OCI-LY1 (cell line): Measurements from ENCODE around the gene FAM50A.

Source experiments
- H2AFZ ChIP-seq: fragments of 200-600 bp; sonication (generic), shearing (Covaris generic); 2 replicates; pipeline ENCODE4 v1.6.0; 2014; ENCODE audit warnings: antibody characterized with exemption, mild to moderate bottlenecking, low read length
- H3F3A ChIP-seq: fragments of 200-600 bp; sonication (generic), shearing (Covaris generic); 2 replicates; pipeline ENCODE4 v1.6.0; 2014; ENCODE audit warnings: mild to moderate bottlenecking, antibody characterized with exemption, low read length, moderate library complexity; ENCODE audit not compliant: insufficient read depth
- H3K27ac ChIP-seq: fragments of 200-600 bp; sonication (generic); 2 replicates; pipeline ENCODE4 v1.5.1; 2014; ENCODE audit warnings: low read length, mixed run types, mild to moderate bottlenecking, low read depth; ENCODE audit not compliant: poor library complexity, severe bottlenecking
- H3K27me3 ChIP-seq: fragments of 200-600 bp; sonication (generic); 2 replicates; pipeline ENCODE4 v1.6.0; 2014; ENCODE audit warnings: antibody characterized with exemption, mild to moderate bottlenecking, low read length, moderate library complexity; ENCODE audit not compliant: insufficient read depth
- H3K36me3 ChIP-seq: fragments of 200-600 bp; sonication (generic); 2 replicates; pipeline ENCODE4 v1.6.1; 2014; ENCODE audit warnings: mild to moderate bottlenecking, antibody characterized with exemption, low read length, moderate library complexity, mixed read lengths; ENCODE audit not compliant: insufficient read depth
- H3K4me1 ChIP-seq: fragments of 200-600 bp; sonication (generic); 2 replicates; pipeline ENCODE4 v1.5.1; 2014; ENCODE audit warnings: mild to moderate bottlenecking, low read length, moderate library complexity; ENCODE audit not compliant: insufficient read depth, severe bottlenecking
- H3K4me2 ChIP-seq: fragments of 200-600 bp; sonication (generic), shearing (Covaris generic); 2 replicates; pipeline ENCODE4 v1.6.1; 2014; ENCODE audit warnings: low read length
- H3K4me3 ChIP-seq: fragments of 200-600 bp; sonication (generic); 2 replicates; pipeline ENCODE4 v1.5.1; 2014; ENCODE audit warnings: low read length, low read depth, mild to moderate bottlenecking, mixed read lengths; ENCODE audit not compliant: poor library complexity, severe bottlenecking
- H3K79me2 ChIP-seq: fragments of 200-600 bp; shearing (Covaris generic); 2 replicates; pipeline ENCODE4 v1.6.1; 2016; ENCODE audit warnings: mixed run types, low read length, mixed read lengths; ENCODE audit not compliant: insufficient read depth
- H3K9ac ChIP-seq: fragments of 200-600 bp; sonication (generic), shearing (Covaris generic); 2 replicates; pipeline ENCODE4 v1.6.1; 2014; ENCODE audit warnings: mild to moderate bottlenecking, low read length, mixed read lengths
- H3K9me2 ChIP-seq: fragments of 200-600 bp; sonication (generic), shearing (Covaris generic); 2 replicates; pipeline ENCODE4 v1.6.1; 2014; ENCODE audit warnings: low read depth, mild to moderate bottlenecking, low read length, mixed read lengths
- H3K9me3 ChIP-seq: fragments of 200-600 bp; shearing (Covaris generic); 2 replicates; pipeline ENCODE4 v1.6.1; 2014; ENCODE audit warnings: low read length, mixed read lengths
- H4K20me1 ChIP-seq: fragments of 200-600 bp; sonication (generic), shearing (Covaris generic); 2 replicates; pipeline ENCODE4 v1.6.0; 2016; ENCODE audit warnings: mild to moderate bottlenecking, low read length; ENCODE audit not compliant: insufficient read depth
- EZH2 ChIP-seq: fragments of 200-600 bp; sonication (generic), shearing (Covaris generic); IDR thresholded peaks from 2 replicates; pipeline ENCODE4 v1.8.0; 2017; ENCODE audit warnings: borderline replicate concordance, mixed run types, mild to moderate bottlenecking, antibody characterized with exemption, low read length, moderate library complexity, mixed read lengths
- TF ChIP-seq, protein P1 (sequence below): fragments of 200-600 bp; sonication (generic), shearing (Covaris generic); IDR thresholded peaks from 2 replicates; pipeline ENCODE4 v1.5.1; 2017; ENCODE audit warnings: mild to moderate bottlenecking, antibody characterized with exemption, low read length, moderate library complexity, mixed read lengths

The FAM50A gene

DNA sequence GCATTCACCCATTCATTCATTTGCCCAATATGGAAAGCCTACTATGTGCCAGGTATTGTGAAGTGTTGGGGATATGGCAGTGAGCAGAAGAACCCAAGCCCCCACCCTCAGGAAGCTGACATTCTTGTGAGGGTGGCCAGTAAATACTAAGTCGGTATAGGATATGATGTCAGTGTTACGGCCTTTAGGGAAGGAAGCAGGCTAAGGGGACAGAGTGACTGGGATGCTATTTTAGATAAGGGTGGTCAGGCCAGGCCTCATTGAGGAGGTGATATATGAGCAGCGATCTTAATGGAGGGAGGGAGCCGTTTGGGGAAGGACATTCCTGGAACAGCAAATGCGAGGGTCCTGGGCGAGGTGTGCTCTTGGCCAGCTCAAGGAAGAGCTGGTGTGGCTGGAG lies 13.5 kb upstream of the FAM50A start:
- H4K20me1 ChIP-seq: no peaks in the 10 kb centered on the region
- H3K9me3 ChIP-seq: no peaks in the 10 kb centered on the region
- no peak overlapping the region for H3K4me3 ChIP-seq
- no peak for TF ChIP-seq EZH2
- TF ChIP-seq, protein P1, sequence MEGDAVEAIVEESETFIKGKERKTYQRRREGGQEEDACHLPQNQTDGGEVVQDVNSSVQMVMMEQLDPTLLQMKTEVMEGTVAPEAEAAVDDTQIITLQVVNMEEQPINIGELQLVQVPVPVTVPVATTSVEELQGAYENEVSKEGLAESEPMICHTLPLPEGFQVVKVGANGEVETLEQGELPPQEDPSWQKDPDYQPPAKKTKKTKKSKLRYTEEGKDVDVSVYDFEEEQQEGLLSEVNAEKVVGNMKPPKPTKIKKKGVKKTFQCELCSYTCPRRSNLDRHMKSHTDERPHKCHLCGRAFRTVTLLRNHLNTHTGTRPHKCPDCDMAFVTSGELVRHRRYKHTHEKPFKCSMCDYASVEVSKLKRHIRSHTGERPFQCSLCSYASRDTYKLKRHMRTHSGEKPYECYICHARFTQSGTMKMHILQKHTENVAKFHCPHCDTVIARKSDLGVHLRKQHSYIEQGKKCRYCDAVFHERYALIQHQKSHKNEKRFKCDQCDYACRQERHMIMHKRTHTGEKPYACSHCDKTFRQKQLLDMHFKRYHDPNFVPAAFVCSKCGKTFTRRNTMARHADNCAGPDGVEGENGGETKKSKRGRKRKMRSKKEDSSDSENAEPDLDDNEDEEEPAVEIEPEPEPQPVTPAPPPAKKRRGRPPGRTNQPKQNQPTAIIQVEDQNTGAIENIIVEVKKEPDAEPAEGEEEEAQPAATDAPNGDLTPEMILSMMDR: no peak
- no peaks in the 10 kb centered on the region for H3F3A ChIP-seq
- no peaks in the 10 kb centered on the region for H3K27me3 ChIP-seq
- H3K79me2 ChIP-seq: no peaks in the 10 kb centered on the region
- no peaks in the 10 kb centered on the region for H3K9me2 ChIP-seq
- peaks cover 21% of the 10 kb centered on the region; the same call in 1 of the 2 replicates for H3K36me3 ChIP-seq
- H2AFZ ChIP-seq: no peak overlapping the region
- H3K4me2 ChIP-seq: no peak overlapping the region
- H3K9ac ChIP-seq: no peak overlapping the region
- no peak overlapping the region for H3K27ac ChIP-seq
- peaks cover 16% of the 10 kb centered on the region for H3K4me1 ChIP-seq

DNA sequence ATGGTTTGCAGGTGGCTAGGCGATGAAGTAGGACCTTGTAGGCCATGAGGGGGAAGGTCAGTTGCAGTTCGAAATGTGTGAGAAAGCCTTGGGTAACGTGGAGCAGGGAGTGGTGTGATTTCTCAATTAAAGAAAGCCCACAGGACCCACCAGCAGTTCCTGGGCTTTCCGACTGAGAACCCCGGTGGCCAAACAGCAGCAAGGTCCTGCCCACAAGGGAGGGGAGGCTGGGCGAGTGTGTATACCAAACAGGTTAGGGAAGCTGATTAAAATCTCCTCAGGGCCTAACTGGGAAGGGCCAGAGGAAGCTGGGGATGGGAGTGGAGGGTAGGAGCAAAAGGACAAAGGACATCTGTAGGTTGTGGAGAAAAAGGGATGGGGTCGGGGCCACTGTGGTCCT lies 13.0 kb upstream of the FAM50A start:
- H3K4me3 ChIP-seq: no peak overlapping the region
- H3K9me3 ChIP-seq: no peaks in the 10 kb centered on the region
- H3F3A ChIP-seq: no peaks in the 10 kb centered on the region
- H3K4me2 ChIP-seq: no peak overlapping the region
- H3K79me2 ChIP-seq: no peaks in the 10 kb centered on the region
- peaks cover 22% of the 10 kb centered on the region; the same call in 1 of the 2 replicates for H3K36me3 ChIP-seq
- no peaks in the 10 kb centered on the region for H4K20me1 ChIP-seq
- no peaks in the 10 kb centered on the region for H3K27me3 ChIP-seq
- H3K4me1 ChIP-seq: peaks cover 18% of the 10 kb centered on the region
- TF ChIP-seq, protein P1: no peak
- TF ChIP-seq EZH2: no peak
- no peak overlapping the region for H3K9ac ChIP-seq
- no peaks in the 10 kb centered on the region for H3K9me2 ChIP-seq
- H2AFZ ChIP-seq: no peak overlapping the region
- H3K27ac ChIP-seq: no peak overlapping the region

DNA sequence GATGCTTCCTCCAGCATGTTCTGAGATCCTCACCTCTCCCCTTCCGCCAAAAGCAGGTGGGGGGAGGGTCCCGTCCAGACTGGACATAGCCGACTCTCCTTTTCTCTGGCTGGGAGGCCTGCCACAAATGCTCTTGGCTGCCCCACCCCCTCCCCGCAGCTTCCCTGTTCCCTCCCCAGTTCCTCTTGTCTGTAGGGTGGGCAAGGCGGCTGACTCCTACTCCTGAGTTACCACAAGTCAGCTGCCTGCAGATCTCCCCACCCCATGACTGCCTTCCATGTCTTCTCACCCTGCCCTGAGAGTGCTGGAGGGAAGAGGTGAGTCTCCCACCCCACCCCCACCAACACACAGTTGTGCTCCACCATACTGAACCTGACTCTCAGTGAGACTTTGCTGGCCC lies 12.6 kb upstream of the FAM50A start:
- no peak overlapping the region for H3K4me2 ChIP-seq
- no peaks in the 10 kb centered on the region for H3K79me2 ChIP-seq
- H2AFZ ChIP-seq: no peak overlapping the region
- H3K9me2 ChIP-seq: no peaks in the 10 kb centered on the region
- H3K9ac ChIP-seq: no peak overlapping the region
- TF ChIP-seq EZH2: no peak
- TF ChIP-seq, protein P1: no peak
- H3K9me3 ChIP-seq: no peaks in the 10 kb centered on the region
- H3K27me3 ChIP-seq: no peaks in the 10 kb centered on the region
- no peak overlapping the region for H3K4me3 ChIP-seq
- no peaks in the 10 kb centered on the region for H4K20me1 ChIP-seq
- no peaks in the 10 kb centered on the region for H3F3A ChIP-seq
- no peak overlapping the region for H3K27ac ChIP-seq
- H3K36me3 ChIP-seq: peaks cover 22% of the 10 kb centered on the region; the same call in 1 of the 2 replicates
- peaks cover 22% of the 10 kb centered on the region for H3K4me1 ChIP-seq
